IPS-18a (cell line): Measurements from ENCODE around the gene APOC3.
"Not testable (repeated sequence)": the region's sequence is repeated elsewhere in the genome, so short reads cannot be mapped to it uniquely, and the experiment has no call there.

Source experiments
- H3K27ac ChIP-seq: one replicate; pipeline ENCODE4 v1.5.1; 2013; ENCODE audit warnings: low read length
- H3K27me3 ChIP-seq: one replicate; pipeline ENCODE4 v1.6.1; 2013; ENCODE audit warnings: mild to moderate bottlenecking, low read length; ENCODE audit not compliant: control insufficient read depth, insufficient read depth
- H3K36me3 ChIP-seq: one replicate; pipeline ENCODE4 v1.6.1; 2013; ENCODE audit warnings: low read depth, low read length; ENCODE audit not compliant: control insufficient read depth
- H3K4me1 ChIP-seq: one replicate; pipeline ENCODE4 v1.6.1; 2013; ENCODE audit warnings: low read depth, low read length; ENCODE audit not compliant: control insufficient read depth
- H3K4me3 ChIP-seq: one replicate; pipeline ENCODE4 v1.5.1; 2013; ENCODE audit warnings: low read length
- H3K9ac ChIP-seq: one replicate; pipeline ENCODE4 v1.6.1; 2013; ENCODE audit warnings: mild to moderate bottlenecking, low read length, moderate library complexity
- H3K9me3 ChIP-seq: one replicate; pipeline ENCODE4 v1.6.1; 2013; ENCODE audit warnings: low read depth, low read length; ENCODE audit not compliant: control insufficient read depth

APOC3 gene

GRCh38 chr11:116792144-116792868, 37.4 kb upstream of the APOC3 start:
- Histone ChIP-seq H3K4me1 (no peaks in the 10 kb centered on the region), H3K4me3 (no peak overlapping the region), H3K9me3 (no peaks in the 10 kb centered on the region), H3K27me3 (peaks cover 6% of the 10 kb centered on the region), H3K9ac (no peak overlapping the region), H3K36me3 (no peaks in the 10 kb centered on the region), H3K27ac (no peak overlapping the region)

DNA sequence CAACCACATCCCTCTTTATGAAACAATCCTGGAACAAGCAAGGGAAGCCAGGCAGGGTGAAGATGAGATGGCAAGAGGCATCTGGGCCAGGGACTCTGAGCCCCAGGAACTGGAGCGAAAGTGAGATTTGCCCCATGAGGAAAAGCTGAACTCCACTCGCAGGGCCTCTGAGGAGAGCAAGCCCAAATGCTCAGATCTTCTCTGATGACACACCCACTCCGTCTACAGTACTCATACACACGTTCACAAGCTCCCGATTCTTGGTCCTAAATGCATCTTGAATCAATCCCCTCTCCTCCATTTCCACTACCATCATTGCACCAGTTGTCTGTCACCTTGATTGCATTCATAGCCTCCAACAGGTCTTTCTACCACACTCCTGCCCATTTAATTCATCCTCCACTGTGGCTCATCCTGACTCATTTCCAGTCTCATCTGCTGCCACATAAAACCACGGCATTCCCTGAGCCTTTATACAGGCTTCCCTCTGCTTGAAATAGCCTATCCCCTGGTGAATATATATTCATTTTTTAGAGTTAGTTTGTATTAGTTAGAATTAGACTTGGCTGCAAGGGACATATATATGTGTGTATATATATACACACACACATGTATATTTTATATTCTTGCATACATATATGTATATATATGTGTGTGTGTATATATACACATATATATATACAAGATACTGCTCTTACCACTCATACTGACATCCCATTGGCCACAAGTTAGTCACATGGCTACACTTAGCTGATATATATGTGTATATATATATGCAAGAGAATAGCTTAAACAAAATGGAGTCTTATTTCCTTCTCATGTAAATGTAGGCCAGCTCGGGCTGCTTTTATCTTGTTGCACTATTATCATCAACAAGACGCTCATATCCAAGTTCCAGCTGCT, 36.6 kb upstream of the APOC3 start:
- Histone ChIP-seq H3K4me3 (no peak overlapping the region), H3K27me3 (peaks cover 6% of the 10 kb centered on the region), H3K4me1 (no peaks in the 10 kb centered on the region), H3K9me3 (no peaks in the 10 kb centered on the region), H3K27ac (no peak overlapping the region), H3K9ac (no peak overlapping the region), H3K36me3 (no peaks in the 10 kb centered on the region)

DNA sequence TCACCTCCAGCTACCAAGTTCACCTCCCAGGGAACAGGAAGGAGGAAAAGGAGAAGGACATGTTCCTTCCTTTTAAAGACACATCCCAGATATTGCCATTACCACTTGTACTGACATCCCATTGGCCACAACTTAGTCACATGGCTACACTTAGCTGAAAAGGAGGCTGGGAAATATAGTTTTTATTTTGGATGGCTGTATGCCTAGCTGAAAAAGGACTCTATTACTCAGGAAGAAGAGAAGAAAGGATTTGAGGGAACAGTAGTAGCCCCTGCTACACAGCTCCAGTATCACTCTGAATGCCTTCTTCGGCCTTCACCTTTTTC, 36.0 kb upstream of the APOC3 start:
- Histone ChIP-seq H3K4me1 (no peaks in the 10 kb centered on the region), H3K27ac (no peak overlapping the region), H3K9me3 (no peaks in the 10 kb centered on the region)

DNA sequence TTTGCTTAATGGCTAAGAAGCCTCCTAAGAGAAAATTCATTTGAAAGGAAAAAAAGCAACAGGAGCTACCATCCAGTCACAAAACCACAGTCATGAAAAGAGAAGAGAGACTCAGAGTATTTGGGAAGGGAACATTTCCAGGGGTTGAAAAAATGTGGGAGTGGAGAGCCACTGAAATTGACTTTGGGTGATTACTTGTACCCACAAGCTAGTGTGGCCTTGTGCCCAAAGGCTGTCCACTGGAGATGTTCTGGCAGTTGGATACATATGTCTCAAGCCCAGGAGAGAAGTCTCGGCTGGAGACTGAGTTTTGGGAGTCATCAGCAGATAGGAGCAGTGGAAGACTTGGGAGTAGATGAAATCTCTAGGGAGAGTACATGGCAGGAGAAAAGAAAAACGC, 34.9 kb upstream of the APOC3 start:
- no peak overlapping the region for H3K27ac ChIP-seq
- no peaks in the 10 kb centered on the region for H3K36me3 ChIP-seq
- H3K4me1 ChIP-seq: no peaks in the 10 kb centered on the region
- no peaks in the 10 kb centered on the region for H3K9me3 ChIP-seq
- peaks cover 6% of the 10 kb centered on the region for H3K27me3 ChIP-seq
- H3K9ac ChIP-seq: no peak overlapping the region
- H3K4me3 ChIP-seq: no peak overlapping the region

More for the DNA sequence above, 36.0 kb upstream of the APOC3 start:
- Histone ChIP-seq H3K4me3 (no peak overlapping the region), H3K9ac (no peak overlapping the region), H3K36me3 (no peaks in the 10 kb centered on the region), H3K27me3 (peaks cover 6% of the 10 kb centered on the region)

DNA sequence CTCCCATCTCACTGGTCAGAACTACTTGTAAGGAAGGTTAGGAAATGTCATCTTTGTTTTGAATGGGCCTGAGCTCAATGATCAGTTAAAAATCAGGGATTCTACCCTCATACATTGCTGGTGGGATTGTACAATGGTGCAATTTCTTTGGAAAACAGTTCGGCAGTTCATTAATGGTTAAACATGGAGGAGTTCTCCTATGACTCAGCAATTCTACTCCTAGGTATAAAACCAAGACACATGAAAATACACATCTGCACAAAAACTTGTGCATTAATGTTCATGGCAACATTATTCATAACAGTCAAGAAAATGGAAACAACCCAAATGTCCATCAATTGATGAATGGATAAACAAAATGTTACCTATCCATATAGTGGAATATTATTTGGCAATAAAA, 33.2 kb upstream of the APOC3 start:
- Histone ChIP-seq H3K4me3 (no peak overlapping the region), H3K36me3 (no peaks in the 10 kb centered on the region), H3K4me1 (no peaks in the 10 kb centered on the region), H3K9ac (no peak overlapping the region), H3K9me3 (no peaks in the 10 kb centered on the region), H3K27ac (no peak overlapping the region), H3K27me3 (no peaks in the 10 kb centered on the region)

- no peak overlapping the region for H3K4me3 ChIP-seq
- H3K27me3 ChIP-seq: no peaks in the 10 kb centered on the region
- H3K27ac ChIP-seq: no peak overlapping the region
- no peaks in the 10 kb centered on the region for H3K36me3 ChIP-seq
- H3K9me3 ChIP-seq: no peaks in the 10 kb centered on the region
- no peak overlapping the region for H3K9ac ChIP-seq
- H3K4me1 ChIP-seq: no peaks in the 10 kb centered on the region
Measured at GRCh38 chr11:116797816-116798215, 31.9 kb upstream of the APOC3 start.

GRCh38 chr11:116798368-116798767, 31.3 kb upstream of the APOC3 start:
- Histone ChIP-seq H3K9me3 (no peaks in the 10 kb centered on the region), H3K4me1 (no peaks in the 10 kb centered on the region), H3K36me3 (no peaks in the 10 kb centered on the region), H3K4me3 (no peak overlapping the region), H3K27me3 (no peaks in the 10 kb centered on the region), H3K27ac (no peak overlapping the region), H3K9ac (no peak overlapping the region)

GRCh38 chr11:116800610-116801009, 29.1 kb upstream of the APOC3 start:
- no peaks in the 10 kb centered on the region for H3K9me3 ChIP-seq
- H3K27ac ChIP-seq: no peak overlapping the region
- no peaks in the 10 kb centered on the region for H3K27me3 ChIP-seq
- H3K36me3 ChIP-seq: no peaks in the 10 kb centered on the region
- no peak overlapping the region for H3K4me3 ChIP-seq
- no peak overlapping the region for H3K9ac ChIP-seq
- no peaks in the 10 kb centered on the region for H3K4me1 ChIP-seq

GRCh38 chr11:116801662-116802061, 28.0 kb upstream of the APOC3 start:
- H3K9ac ChIP-seq, H3K4me3 ChIP-seq, H3K27ac ChIP-seq, H3K27me3 ChIP-seq, H3K4me1 ChIP-seq, H3K9me3 ChIP-seq, H3K36me3 ChIP-seq: not testable (repeated sequence)

DNA sequence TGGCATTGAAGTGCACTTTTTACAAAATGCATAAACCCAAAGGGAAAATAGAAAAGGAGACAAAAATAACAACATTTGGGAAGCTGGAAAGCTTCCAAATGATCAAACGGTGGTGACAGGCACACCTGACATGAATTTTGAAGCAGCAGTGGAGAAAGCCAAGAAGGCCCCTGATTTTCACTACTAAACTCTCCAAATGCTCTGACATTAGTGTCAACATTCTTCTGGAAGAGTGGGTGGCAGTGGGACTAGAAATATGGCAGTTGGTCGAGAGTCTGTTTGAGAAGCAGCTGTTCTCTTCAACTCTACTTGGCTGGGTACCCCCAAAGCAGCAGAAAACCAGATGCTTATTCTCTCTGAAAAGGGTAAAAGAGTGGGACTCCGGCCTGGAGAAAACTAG, 25.7 kb upstream of the APOC3 start:
- Histone ChIP-seq H3K4me3 (no peak overlapping the region), H3K27ac (no peak overlapping the region), H3K27me3 (no peaks in the 10 kb centered on the region), H3K9ac (no peak overlapping the region), H3K36me3 (no peaks in the 10 kb centered on the region), H3K4me1 (no peaks in the 10 kb centered on the region), H3K9me3 (no peaks in the 10 kb centered on the region)

DNA sequence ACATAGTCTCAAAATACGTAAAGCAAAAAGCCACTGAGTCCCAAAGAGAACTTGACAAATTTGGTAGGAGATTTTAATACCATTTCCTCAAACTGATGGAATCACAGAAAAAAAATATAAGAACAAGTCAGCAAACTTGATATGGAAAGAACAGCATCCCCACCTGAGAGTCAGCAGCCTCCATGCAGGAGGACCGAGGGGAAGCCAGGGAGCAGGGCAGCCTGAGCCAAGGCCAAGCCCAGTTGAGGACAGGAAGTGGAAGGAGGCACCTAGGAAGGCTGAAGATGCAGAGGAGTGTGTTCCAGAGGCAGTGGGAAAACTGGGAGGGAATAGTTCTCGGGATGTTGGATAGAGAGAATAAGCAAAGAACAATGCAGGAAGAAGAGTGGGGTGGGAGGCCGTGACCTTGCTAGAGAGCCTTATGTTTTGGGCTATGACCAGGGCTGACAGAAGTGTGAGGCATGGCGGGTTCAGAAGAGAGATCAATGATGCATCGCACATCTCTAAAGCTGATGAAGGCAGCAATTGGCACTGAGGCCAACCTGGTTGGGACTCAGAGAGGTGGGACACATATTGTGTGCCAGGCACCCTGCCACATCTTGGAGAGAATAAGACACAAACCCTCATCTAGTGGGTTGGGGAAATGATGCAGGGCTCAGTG, 22.0 kb upstream of the APOC3 start:
- no peak overlapping the region for H3K27ac ChIP-seq
- H3K36me3 ChIP-seq: no peaks in the 10 kb centered on the region
- no peak overlapping the region for H3K9ac ChIP-seq
- no peaks in the 10 kb centered on the region for H3K9me3 ChIP-seq
- H3K4me3 ChIP-seq: no peak overlapping the region
- no peaks in the 10 kb centered on the region for H3K4me1 ChIP-seq
- H3K27me3 ChIP-seq: no peaks in the 10 kb centered on the region
